Breast epithelium (tissue), 4 donors: Measurements from ENCODE around the gene BTAF1. TPM values are rescaled to one million over a fixed set of nuclear protein-coding genes. Genes with fewer than 3 reads are reported as not detected.

ENCODE experiments used
- DNase-seq, 2 donors: peaks; one replicate each; pipeline ENCODE4 v3.0.0-alpha.2; 2019; ENCODE audit warnings: low spot score in 2 of 2
- H3K27ac ChIP-seq, 2 donors: fragments of 200-600 bp; sonication (generic) in 1 of 2; one replicate each; pipeline ENCODE4 v1.5.1; 2016 to 2019; ENCODE audit warnings: mild to moderate bottlenecking in 1 of 2
- H3K27me3 ChIP-seq, 2 donors: fragments of 200-600 bp; sonication (generic) in 1 of 2; one replicate each; pipeline versions ENCODE4 v1.5.1 to v1.6.0; 2017 to 2019; ENCODE audit warnings: control low read depth in 1 of 2, mild to moderate bottlenecking in 1 of 2
- H3K36me3 ChIP-seq: fragments of 200-600 bp; one replicate; pipeline ENCODE4 v1.5.1; 2019
- H3K4me1 ChIP-seq, 2 donors: fragments of 200-600 bp; sonication (generic); one replicate each; pipeline ENCODE4 v1.5.1; 2016 to 2019; ENCODE audit warnings: control low read depth in 1 of 2
- H3K4me3 ChIP-seq, 3 donors: fragments of 200-600 bp; sonication (generic); 1 replicate in 2 of 3; 2 replicates in 1 of 3; pipeline ENCODE4 v1.5.1; 2016 to 2019; ENCODE audit warnings: mild to moderate bottlenecking in 3 of 3, moderate library complexity in 2 of 3
- H3K9me3 ChIP-seq, 2 donors: fragments of 200-600 bp; sonication (generic) in 1 of 2; one replicate each; pipeline ENCODE4 v1.5.1; 2016 to 2019; ENCODE audit warnings: control low read depth in 1 of 2
- POLR2A ChIP-seq: fragments of 450-650 bp; IDR thresholded peaks from one replicate; pipeline ENCODE4 v1.6.1; 2016; ENCODE audit warnings: antibody characterized with exemption, mild to moderate bottlenecking, moderate library complexity
- POLR2AphosphoS5 ChIP-seq, 3 donors: sonication (generic); formaldehyde crosslinking; IDR thresholded peaks; one replicate each; pipeline ENCODE4 v1.6.1; 2017; ENCODE audit warnings: antibody characterized with exemption in 3 of 3
- intact Hi-C: fragments of 100-400 bp; cut with DNase I; formaldehyde crosslinking; loops from one replicate; pipeline ENCODE4 v1.15.1; 2023; ENCODE audit warnings: low total_unique reads
- total RNA-seq, 3 donors: library from RNA; depleted of rRNA; stranded (reverse); fragments of >200 nt; gene quantifications; one replicate each; pipeline ENCODE4 v1.1.0, GENCODE V29; 2016
- TF ChIP-seq, protein P1 (sequence below), 3 donors: fragments of 450-650 bp; IDR thresholded peaks; one replicate each; pipeline ENCODE4 v1.5.1; 2016 to 2017; ENCODE audit warnings: antibody characterized with exemption in 3 of 3, mild to moderate bottlenecking in 3 of 3, moderate library complexity in 3 of 3

BTAF1 gene
- total RNA-seq, 3 donors from 2014 or later = 51.2 to 105 (median 64.2) TPM

DNA sequence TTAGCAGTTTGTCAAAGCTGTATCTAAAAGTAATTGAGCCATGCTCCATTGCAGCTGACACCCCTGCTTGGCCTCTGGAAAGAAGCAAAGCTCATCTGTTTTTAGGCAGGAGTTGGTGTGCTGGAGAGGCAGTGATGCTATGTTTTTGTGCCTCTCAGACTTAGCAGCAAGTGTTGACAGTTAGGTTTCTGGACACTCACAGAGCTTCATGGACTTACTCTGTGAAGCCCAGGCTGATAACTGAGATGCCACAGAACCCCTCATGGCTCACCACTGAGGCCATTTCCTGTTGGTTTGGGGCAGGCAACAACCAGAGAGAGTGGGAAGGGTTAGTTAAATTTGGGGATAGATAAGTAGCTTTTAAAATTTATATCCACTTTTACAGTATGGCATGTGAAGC is 59.8 kb downstream of the BTAF1 start:
- no peak for TF ChIP-seq POLR2AphosphoS5 (IDR thresholded peaks at IDR 0.05)
- TF ChIP-seq POLR2A = no peak
- TF ChIP-seq, protein P1, sequence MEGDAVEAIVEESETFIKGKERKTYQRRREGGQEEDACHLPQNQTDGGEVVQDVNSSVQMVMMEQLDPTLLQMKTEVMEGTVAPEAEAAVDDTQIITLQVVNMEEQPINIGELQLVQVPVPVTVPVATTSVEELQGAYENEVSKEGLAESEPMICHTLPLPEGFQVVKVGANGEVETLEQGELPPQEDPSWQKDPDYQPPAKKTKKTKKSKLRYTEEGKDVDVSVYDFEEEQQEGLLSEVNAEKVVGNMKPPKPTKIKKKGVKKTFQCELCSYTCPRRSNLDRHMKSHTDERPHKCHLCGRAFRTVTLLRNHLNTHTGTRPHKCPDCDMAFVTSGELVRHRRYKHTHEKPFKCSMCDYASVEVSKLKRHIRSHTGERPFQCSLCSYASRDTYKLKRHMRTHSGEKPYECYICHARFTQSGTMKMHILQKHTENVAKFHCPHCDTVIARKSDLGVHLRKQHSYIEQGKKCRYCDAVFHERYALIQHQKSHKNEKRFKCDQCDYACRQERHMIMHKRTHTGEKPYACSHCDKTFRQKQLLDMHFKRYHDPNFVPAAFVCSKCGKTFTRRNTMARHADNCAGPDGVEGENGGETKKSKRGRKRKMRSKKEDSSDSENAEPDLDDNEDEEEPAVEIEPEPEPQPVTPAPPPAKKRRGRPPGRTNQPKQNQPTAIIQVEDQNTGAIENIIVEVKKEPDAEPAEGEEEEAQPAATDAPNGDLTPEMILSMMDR (IDR thresholded peaks at IDR 0.05) = no peak
- H3K36me3 ChIP-seq = peaks cover 12% of the 10 kb centered on the region

DNA sequence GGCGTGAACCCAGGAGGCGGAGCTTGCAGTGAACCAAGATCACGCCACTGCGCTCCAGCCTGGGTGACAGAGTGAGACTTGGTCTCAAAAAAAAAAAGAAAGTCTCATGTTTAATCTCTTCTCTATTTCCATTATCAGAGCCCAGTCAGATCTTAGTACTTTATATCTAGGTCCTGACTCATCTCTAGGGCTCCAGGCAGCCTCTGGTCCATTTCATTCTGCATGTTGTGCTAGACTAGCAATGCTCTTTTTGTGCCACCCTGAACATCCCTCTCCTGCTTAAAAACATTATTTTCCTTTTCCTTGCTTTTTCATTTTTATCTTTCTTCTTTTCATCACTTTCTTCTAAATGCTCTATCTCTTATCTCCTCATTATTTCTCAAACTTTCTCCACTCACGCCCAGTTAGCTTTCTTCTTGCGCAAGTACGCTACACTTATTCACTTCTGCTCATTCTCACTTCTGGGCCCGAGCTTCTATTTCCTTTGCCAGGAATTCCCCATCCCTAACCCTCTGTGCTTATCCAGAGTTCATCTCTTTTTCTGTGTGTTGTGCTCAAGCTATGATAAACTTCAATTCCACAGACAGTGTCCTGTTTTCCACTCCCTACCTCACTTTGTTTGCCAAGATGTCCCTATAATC is 63.9 kb downstream of the BTAF1 start:
- TF ChIP-seq POLR2AphosphoS5 (IDR thresholded peaks at IDR 0.05) = no peak
- TF ChIP-seq, protein P1 (IDR thresholded peaks at IDR 0.05) = no peak
- TF ChIP-seq POLR2A = no peak
- peaks cover 6% of the 10 kb centered on the region for H3K36me3 ChIP-seq
- DNase-seq = no peak
- H3K27ac ChIP-seq = no peak overlapping the region
- intact Hi-C loops = no loop called here
- H3K9me3 ChIP-seq = no peaks in the 10 kb centered on the region
- no peaks in the 10 kb centered on the region for H3K27me3 ChIP-seq
- no peaks in the 10 kb centered on the region for H3K4me1 ChIP-seq
- H3K4me3 ChIP-seq = no peak overlapping the region

More for the DNA sequence above, 59.8 kb downstream of the BTAF1 start:
- intact Hi-C loops = no loop called here
- Histone ChIP-seq H3K4me3 (no peak overlapping the region), H3K27ac (no peak overlapping the region), H3K27me3 (no peaks in the 10 kb centered on the region), H3K9me3 (no peaks in the 10 kb centered on the region), H3K4me1 (no peaks in the 10 kb centered on the region)
- DNase-seq = no peak

DNA sequence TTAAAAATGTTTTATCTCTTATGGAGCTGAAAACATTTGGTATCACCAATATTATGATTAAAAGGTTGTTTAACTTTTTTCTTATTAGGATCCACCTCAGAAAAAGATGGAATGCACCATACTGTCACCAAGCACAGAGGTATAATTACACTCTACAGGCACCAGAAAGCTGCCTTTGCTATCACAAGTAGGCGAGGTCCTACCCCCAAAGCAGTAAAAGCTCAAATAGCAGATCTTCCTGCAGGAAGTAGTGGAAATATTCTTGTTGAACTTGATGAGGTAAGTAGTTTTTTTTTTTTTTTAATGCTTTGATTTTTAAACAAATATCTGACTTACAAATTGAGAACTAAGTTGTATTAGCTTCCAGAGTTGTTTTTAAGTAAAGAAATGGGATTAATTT is 68.5 kb downstream of the BTAF1 start:
- Histone ChIP-seq H3K4me1 (no peaks in the 10 kb centered on the region), H3K4me3 (no peak overlapping the region), H3K36me3 (peaks cover 14% of the 10 kb centered on the region), H3K9me3 (no peaks in the 10 kb centered on the region), H3K27ac (no peak overlapping the region), H3K27me3 (no peaks in the 10 kb centered on the region)
- intact Hi-C loops = no loop called here
- DNase-seq = no peak
- TF ChIP-seq POLR2A = no peak
- no peak for TF ChIP-seq POLR2AphosphoS5 (IDR thresholded peaks at IDR 0.05)
- TF ChIP-seq, protein P1 (IDR thresholded peaks at IDR 0.05) = no peak

DNA sequence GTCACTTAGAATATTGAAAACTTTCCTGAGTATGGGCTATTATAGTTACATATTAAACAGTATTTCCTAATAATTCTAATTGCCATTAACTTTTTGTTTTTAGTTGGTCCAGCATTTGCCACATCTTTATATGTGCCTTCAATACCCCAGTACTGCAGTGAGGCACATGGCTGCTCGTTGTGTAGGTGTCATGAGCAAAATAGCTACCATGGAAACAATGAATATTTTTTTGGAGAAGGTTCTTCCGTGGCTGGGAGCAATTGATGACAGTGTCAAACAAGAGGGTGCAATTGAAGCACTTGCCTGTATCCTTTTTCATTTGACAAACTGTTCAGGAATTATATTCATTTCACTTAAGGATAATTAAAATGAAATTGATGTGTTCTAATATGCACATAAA is 72.7 kb downstream of the BTAF1 start:
- TF ChIP-seq, protein P1 (IDR thresholded peaks at IDR 0.05) = no peak
- no peak for TF ChIP-seq POLR2A
- TF ChIP-seq POLR2AphosphoS5 (IDR thresholded peaks at IDR 0.05) = no peak
- Histone ChIP-seq H3K4me3 (no peak overlapping the region), H3K4me1 (no peaks in the 10 kb centered on the region), H3K27me3 (no peaks in the 10 kb centered on the region), H3K27ac (no peak overlapping the region), H3K36me3 (peaks cover 8% of the 10 kb centered on the region), H3K9me3 (no peaks in the 10 kb centered on the region)
- intact Hi-C loops = no loop called here
- no peak for DNase-seq

DNA sequence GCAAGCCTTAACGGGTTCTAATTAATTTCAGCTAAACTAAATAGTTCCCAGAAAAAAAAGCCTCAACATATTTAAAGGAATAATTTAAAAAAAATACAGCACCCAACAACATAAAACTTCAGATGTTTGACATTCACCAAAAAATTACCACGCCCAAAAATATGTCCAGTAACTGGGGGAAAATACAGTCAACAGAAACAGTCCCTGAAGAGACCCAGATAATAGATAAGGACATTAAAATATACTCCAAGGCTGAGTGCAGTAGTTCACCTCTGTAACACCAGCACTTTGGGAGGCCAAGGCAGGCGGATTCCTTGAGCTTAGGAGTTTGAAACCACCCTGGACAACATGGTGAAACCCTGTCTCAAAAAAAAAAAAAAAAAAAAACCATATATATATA is 78.0 kb downstream of the BTAF1 start:
- intact Hi-C loops = loop anchor here (10.0 kb wide), 1 partner anchor 273 kb away; no protein-coding TSS in a partner anchor

More for the DNA sequence above, 78.0 kb downstream of the BTAF1 start:
- Histone ChIP-seq H3K9me3 (no peaks in the 10 kb centered on the region), H3K27me3 (no peaks in the 10 kb centered on the region), H3K36me3 (no peaks in the 10 kb centered on the region), H3K4me3 (no peak overlapping the region), H3K27ac (no peak overlapping the region), H3K4me1 (no peaks in the 10 kb centered on the region)
- no peak for DNase-seq
- no peak for TF ChIP-seq POLR2A
- TF ChIP-seq, protein P1 (IDR thresholded peaks at IDR 0.05) = no peak
- no peak for TF ChIP-seq POLR2AphosphoS5 (IDR thresholded peaks at IDR 0.05)
